CD4-positive, alpha-beta T cell (primary cell): ENCODE data around the gene ANKRD49. TPM values are rescaled to one million over a fixed set of nuclear protein-coding genes. Genes with fewer than 3 reads are reported as not detected.

Source experiments
- ATAC-seq: fragments of 200-7000 bp; cut with Tn5 transposase; one replicate; pipeline ENCODE4 v1.10.0; 2022; ENCODE audit warnings: mild to moderate bottlenecking; ENCODE audit not compliant: poor library complexity
- CTCF ChIA-PET: fragments of 350-600 bp; sonication (Branson Sonifier 250); formaldehyde crosslinking; loops from one replicate; lab custom pipeline; 2021; ENCODE audit warnings: antibody characterized with exemption, inconsistent platforms; lab: Charles Lee
- POLR2A ChIA-PET: fragments of 350-600 bp; sonication (Branson Sonifier 250); formaldehyde crosslinking; loops from one replicate; lab custom pipeline; 2021; ENCODE audit warnings: antibody characterized with exemption, inconsistent platforms; lab: Charles Lee
- DNase-seq, 14 experiments: peaks; one replicate each; pipeline ENCODE4 v3.0.0-alpha.2; 2013 to 2020; ENCODE audit warnings: mixed read lengths in 2 of 14
- H3K27ac ChIP-seq, 2 donors: one replicate each; pipeline versions ENCODE4 v1.5.1 to v1.7.0; 2013; ENCODE audit warnings: low read length in 2 of 2, low read depth in 1 of 2, mild to moderate bottlenecking in 1 of 2
- H3K27me3 ChIP-seq, 2 experiments: 1 replicate in 1 of 2; 2 replicates in 1 of 2; pipeline versions ENCODE4 v1.6.1 to v1.7.0; 2013; ENCODE audit warnings: low read length in 2 of 2, control low read depth in 1 of 2, mild to moderate bottlenecking in 1 of 2, moderate library complexity in 1 of 2; ENCODE audit not compliant: insufficient read depth in 2 of 2, control insufficient read depth in 1 of 2
- H3K36me3 ChIP-seq: one replicate; pipeline ENCODE4 v1.6.1; 2013; ENCODE audit warnings: low read length, control low read depth; ENCODE audit not compliant: insufficient read depth
- H3K4me1 ChIP-seq: one replicate; pipeline ENCODE4 v1.6.1; 2013; ENCODE audit warnings: low read length, control low read depth; ENCODE audit not compliant: insufficient read depth
- H3K4me3 ChIP-seq: one replicate; pipeline ENCODE4 v1.5.1; 2013; ENCODE audit warnings: mild to moderate bottlenecking, low read length, moderate library complexity
- H3K9me3 ChIP-seq, 2 experiments: 1 replicate in 1 of 2; 2 replicates in 1 of 2; pipeline versions ENCODE4 v1.6.1 to v1.7.0; 2013; ENCODE audit warnings: low read length in 2 of 2, mild to moderate bottlenecking in 2 of 2, control low read depth in 1 of 2, moderate library complexity in 1 of 2; ENCODE audit not compliant: control insufficient read depth in 1 of 2, insufficient read depth in 1 of 2
- H3K27ac Mint-ChIP-seq: one replicate; pipeline ENCODE4 v1.8.0; 2020; ENCODE audit warnings: mixed read lengths
- H3K27me3 Mint-ChIP-seq: one replicate; pipeline ENCODE4 v1.8.0; 2021; ENCODE audit warnings: mixed read lengths
- H3K36me3 Mint-ChIP-seq: one replicate; pipeline ENCODE4 v1.8.0; 2021; ENCODE audit warnings: low read depth, mixed read lengths
- H3K4me1 Mint-ChIP-seq: one replicate; pipeline ENCODE4 v1.8.0; 2021; ENCODE audit warnings: low read depth, mixed read lengths
- H3K4me3 Mint-ChIP-seq: one replicate; pipeline ENCODE4 v1.8.0; 2020; ENCODE audit warnings: mild to moderate bottlenecking, mixed read lengths
- H3K9me3 Mint-ChIP-seq: one replicate; pipeline ENCODE4 v1.8.0; 2020; ENCODE audit warnings: mixed read lengths
- CTCF ChIP-seq: fragments of 200-600 bp; IDR thresholded peaks from one replicate; pipeline ENCODE4 v1.8.0; 2022; ENCODE audit warnings: antibody characterized with exemption, mild to moderate bottlenecking
- intact Hi-C, 2 experiments: fragments of 100-400 bp; cut with DNase I in 1 of 2; cut with micrococcal nuclease in 1 of 2; formaldehyde crosslinking; loops; one replicate each; pipeline versions ENCODE4 v1.15.1 to v1.9.0; 2023 to 2025; cut with DNase I, micrococcal nuclease
- total RNA-seq, 174 experiments: library from RNA in 2 of 174; stranded (reverse) in 2 of 174; gene quantifications; one replicate each; pipeline ENCODE4 v1.2.3 and lab custom pipeline; 2021 to 2026

Gene ANKRD49
- total RNA-seq, 2 experiments from 2014 or later: 54.4 to 56.4 TPM

- peaks cover 39% of the 10 kb centered on the region for H3K27me3 Mint-ChIP-seq
- CTCF ChIA-PET: interaction anchor here (0.8 to 1.3 kb wide), 2 partner anchors 9 to 11 kb away, joined by 3 to 5 read pairs; no protein-coding TSS in a partner anchor
- intact Hi-C loops: no loop called here
Measured at GRCh38 chr11:94525546-94526324, 32.0 kb downstream of the ANKRD49 start.

GRCh38 chr11:94526645-94527438 lies 33.1 kb downstream of the ANKRD49 start:
- H3K4me1 ChIP-seq: no peaks in the 10 kb centered on the region
- intact Hi-C loops: no loop called here
- peaks cover 3 to 13% of the 10 kb centered on the region in 2 experiments for H3K27me3 ChIP-seq
- Mint-ChIP-seq H3K27ac (no peak overlapping the region), H3K4me3 (no peak overlapping the region), H3K9me3 (no peaks in the 10 kb centered on the region), H3K36me3 (no peaks in the 10 kb centered on the region), H3K4me1 (no peaks in the 10 kb centered on the region), H3K27me3 (peaks cover 39% of the 10 kb centered on the region)
- no peak for TF ChIP-seq CTCF
- ATAC-seq (no peak), DNase-seq (no peak)
- POLR2A ChIA-PET: no interaction called here
- H3K4me3 ChIP-seq: no peak overlapping the region
- no peak overlapping the region for H3K27ac ChIP-seq
- CTCF ChIA-PET: no interaction called here
- H3K9me3 ChIP-seq: no peaks in the 10 kb centered on the region
- no peaks in the 10 kb centered on the region for H3K36me3 ChIP-seq

More at GRCh38 chr11:94525546-94526324, 32.0 kb downstream of the ANKRD49 start:
- H3K9me3 ChIP-seq: no peaks in the 10 kb centered on the region
- no peaks in the 10 kb centered on the region for H3K36me3 ChIP-seq
- DNase-seq (no peak), ATAC-seq (no peak)
- H3K4me3 ChIP-seq: no peak overlapping the region
- POLR2A ChIA-PET: no interaction called here
- peaks cover 3 to 13% of the 10 kb centered on the region in 2 experiments for H3K27me3 ChIP-seq
- Mint-ChIP-seq H3K9me3 (no peaks in the 10 kb centered on the region), H3K4me1 (no peaks in the 10 kb centered on the region), H3K27ac (no peak overlapping the region), H3K4me3 (no peak overlapping the region), H3K36me3 (no peaks in the 10 kb centered on the region)
- H3K27ac ChIP-seq: no peak overlapping the region
- TF ChIP-seq CTCF: no peak
- H3K4me1 ChIP-seq: no peaks in the 10 kb centered on the region

- ChIA-PET CTCF (no interaction called here), POLR2A (no interaction called here)
- H3K27me3 ChIP-seq: peaks cover 3 to 13% of the 10 kb centered on the region in 2 experiments
- no peaks in the 10 kb centered on the region for H3K36me3 ChIP-seq
- no peak for TF ChIP-seq CTCF
- H3K4me1 Mint-ChIP-seq: no peaks in the 10 kb centered on the region
- no peak for ATAC-seq
- intact Hi-C loops: no loop called here
- DNase-seq: no peak
- H3K9me3 Mint-ChIP-seq: no peaks in the 10 kb centered on the region
- H3K4me3 ChIP-seq: no peak overlapping the region
- no peaks in the 10 kb centered on the region for H3K36me3 Mint-ChIP-seq
- H3K9me3 ChIP-seq: no peaks in the 10 kb centered on the region
- H3K27ac ChIP-seq: no peak overlapping the region
- H3K27me3 Mint-ChIP-seq: peaks cover 41% of the 10 kb centered on the region
- no peak overlapping the region for H3K4me3 Mint-ChIP-seq
- no peak overlapping the region for H3K27ac Mint-ChIP-seq
- no peaks in the 10 kb centered on the region for H3K4me1 ChIP-seq
Measured at GRCh38 chr11:94528551-94528950, 34.8 kb downstream of the ANKRD49 start.
